GM19035 (cell line): ENCODE measurements around the gene SEC61B.

Experiments used
- ATAC-seq: cut with Tn5 transposase; IDR thresholded peaks from one replicate; pipeline ENCODE4 v1.9.1; 2021; ENCODE audit not compliant: unreplicated experiment

The SEC61B gene

DNA sequence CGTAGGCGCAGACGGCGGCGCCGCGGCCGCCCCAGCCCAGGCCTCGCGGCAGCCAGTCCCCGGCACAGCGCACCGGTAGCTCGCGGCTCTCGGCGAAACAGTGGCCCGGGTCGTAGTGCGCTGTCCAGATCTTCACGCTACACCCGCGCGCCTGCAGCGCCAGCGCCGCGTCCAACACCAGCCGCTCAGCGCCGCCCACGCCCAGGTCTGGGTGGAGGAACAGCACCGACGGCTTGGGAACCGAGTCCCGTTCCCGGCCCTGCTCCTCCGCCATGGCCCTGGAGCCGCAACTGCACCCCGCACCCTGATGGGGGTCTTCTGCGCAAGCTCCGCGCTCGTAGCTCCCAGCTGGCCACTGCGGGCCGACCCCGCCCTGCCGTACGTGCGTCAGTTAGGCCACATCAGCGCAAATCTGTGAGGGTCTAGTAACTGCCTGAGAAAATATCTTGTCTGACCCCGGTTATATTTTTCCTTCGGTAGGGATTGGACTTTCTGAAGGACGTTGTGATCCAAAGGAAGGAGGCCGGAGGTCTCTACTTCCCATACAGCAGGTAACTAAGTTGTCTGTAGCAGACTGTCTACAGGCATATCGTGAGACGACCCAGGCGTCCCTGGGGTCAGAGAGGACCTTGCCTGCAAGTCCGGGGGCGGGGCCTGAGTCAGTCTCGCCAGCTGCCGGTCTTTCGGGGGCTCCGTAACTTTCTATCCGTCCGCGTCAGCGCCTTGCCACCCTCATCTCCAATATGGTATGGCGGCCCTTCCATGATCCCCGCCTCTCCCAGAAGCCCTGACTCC is at the start of gene SEC61B, which contains the start of gene ALG2:
SEC61B (plus strand) TSS at position 662 of the 795 bp plus-strand sequence; CDS start at position 744, 82 bp downstream.
ALG2 (minus strand) TSS at position 322 of the 795 bp plus-strand sequence; CDS start at position 274, 48 bp downstream.
- peak; percentile 92 for ATAC-seq

- no peak for ATAC-seq
Observed at GRCh38 chr9:99173570-99174504, 48.2 kb upstream of the SEC61B start.

DNA sequence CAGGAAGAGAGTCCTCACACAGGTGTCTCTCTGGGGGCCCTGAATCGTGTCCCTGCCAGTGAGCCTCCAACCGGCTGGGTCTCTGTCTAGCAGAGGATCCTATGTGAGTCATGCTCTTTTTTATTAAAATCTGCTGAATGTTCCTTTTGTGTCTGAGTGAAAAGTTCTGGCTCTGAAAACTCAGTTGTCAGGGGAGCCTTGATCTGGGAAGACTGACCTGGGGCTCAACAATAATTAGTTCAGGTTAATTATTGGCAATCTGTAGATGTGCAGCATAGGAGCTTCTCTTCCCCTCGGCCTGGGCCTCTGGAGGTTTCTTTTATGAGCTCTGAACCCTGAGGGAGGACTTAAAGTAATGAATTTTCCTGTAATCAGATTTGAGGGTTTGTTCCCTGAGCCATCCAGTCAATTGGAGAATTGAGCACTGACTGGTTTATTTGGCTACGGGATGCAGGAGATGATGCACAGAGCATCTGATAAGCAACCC is 45.5 kb upstream of the SEC61B start:
- ATAC-seq, result no peak

DNA sequence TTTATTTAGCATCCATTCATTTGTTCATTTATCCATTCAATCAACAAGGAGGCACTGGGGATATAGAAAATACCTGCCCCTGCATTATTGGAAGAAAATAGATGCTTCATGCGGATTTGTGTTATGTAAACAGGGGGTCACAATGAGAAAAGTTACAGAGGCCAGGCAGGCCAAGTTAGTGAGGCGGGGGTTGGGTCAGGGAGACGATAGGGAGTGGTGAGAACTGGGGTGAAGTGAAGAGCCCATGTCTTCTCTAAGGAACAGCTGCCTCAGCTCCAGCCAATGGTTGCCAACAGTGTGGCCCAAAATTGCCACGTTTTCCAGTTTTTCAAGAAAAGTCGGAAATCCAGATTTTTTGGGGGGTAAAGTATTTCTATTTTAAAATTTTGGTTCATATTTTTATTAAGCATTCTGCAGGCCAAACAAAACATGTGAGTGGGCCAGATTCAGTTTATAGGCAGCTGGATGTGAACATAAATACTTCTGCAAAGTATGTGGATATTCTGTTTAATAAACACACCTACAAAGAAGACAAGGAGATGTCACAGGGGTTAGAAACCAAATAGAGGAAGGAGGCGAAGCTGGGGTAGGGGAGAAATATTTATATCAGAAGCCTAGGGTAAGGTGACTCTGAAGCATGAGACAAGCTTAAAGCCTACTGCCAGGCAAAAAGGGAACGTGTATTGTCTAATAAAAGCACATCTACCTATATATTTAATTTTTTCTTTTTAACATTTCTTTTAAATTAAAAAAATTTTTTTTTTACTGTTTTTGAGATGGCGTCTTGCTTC is 44.3 kb upstream of the SEC61B start:
- no peak for ATAC-seq

GRCh38 chr9:99178912-99179872 is 42.9 kb upstream of the SEC61B start:
- no peak for ATAC-seq

DNA sequence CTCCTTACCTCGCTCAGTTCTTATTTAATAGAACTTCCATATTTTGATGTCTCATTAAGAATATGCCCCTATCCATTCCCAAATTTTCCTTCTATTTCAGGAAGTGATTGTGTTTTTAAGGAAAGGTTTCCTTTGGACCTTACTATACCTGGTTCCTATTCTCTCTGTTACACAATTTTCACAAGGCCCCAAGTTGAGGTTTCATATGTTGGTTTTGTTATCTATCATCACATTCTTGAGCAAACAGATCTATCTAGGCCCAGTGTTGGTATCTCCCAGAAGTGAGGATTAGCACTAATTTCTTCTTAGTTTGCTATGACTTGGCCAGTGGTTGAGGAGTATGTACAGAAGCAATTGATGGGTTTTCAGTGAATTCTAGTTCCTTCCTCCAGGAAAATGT is 41.9 kb upstream of the SEC61B start:
- peak; percentile 38 for ATAC-seq

DNA sequence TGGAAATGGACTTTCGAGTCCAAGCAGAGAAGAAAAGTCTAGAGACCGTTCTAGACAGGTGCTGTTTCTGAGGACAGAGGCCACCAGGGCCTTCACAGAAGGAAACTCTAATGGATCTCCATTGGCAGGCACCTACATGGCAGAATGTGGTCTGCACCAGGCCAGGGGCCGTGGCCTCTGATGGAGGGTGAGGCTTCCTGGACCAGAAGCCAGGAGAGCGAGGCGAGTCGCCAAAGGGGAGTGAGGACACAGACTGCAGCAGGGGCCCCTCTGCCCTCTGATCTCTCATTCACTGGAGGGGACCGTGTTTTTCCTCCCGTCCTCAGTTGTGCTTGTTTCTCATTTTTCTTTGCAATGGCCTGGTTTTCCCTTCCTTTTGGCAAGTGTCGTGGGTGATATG is 41.4 kb upstream of the SEC61B start:
- ATAC-seq, result no peak

- no peak for ATAC-seq
Observed at GRCh38 chr9:99181206-99181605, 40.9 kb upstream of the SEC61B start.

GRCh38 chr9:99181621-99182020 is 40.5 kb upstream of the SEC61B start:
- peak; percentile 44 for ATAC-seq

GRCh38 chr9:99182356-99182755 is 39.7 kb upstream of the SEC61B start:
- ATAC-seq, result no peak

DNA sequence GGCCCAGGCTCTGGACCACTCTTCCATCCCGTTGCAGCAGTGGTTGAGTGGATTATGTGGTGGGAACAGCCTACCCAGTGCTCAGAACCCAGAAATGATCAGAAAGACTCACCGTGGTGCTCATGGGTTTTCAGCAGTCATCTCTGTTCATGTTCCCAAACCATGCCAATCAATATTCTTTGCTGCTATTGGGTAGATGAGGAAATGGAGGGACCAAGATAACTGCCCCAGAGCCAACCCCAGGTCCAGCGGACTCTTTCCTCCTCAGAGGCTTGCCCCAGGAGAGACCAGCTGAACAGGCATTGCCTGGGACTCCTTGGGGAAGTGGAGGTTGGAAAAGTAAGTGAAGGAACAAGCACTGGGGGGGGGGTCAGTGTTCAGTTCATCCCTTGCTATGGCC is 38.5 kb upstream of the SEC61B start:
- no peak for ATAC-seq

DNA sequence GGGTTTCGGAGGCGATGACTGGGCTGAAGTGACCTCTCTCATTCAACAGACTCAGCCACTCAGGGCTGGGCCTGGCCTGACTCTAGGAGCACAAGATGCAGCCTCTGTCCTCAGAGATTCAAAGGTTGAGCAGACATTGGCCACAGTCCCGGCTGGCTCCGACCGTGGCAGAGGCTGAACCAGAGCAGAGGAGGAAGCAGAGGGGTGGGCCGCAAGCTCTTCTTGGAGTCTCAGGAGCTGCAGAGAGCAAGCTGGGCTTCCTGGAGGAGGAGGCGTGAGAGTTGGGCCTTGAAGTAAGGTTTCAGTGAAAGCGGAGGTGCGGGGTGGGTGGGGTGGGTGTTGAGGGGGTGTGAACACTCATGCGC is 38.0 kb upstream of the SEC61B start:
- no peak for ATAC-seq

GRCh38 chr9:99184475-99185347 is 37.4 kb upstream of the SEC61B start:
- peak; percentile 55 for ATAC-seq

DNA sequence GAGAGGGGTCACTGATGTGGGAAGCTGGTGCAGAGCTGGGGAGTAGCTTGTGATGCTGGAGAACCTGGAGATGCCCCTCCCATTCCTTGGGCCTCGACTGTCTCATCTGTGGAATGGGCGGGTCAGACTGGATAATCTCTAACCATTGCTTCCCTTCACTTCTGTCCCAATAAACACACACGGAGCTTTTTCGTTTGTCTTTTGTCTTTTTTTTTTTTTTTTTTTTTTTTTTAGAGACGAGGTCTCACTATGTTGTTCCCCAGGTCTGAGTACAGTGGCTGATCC is 36.8 kb upstream of the SEC61B start:
- ATAC-seq, result no peak

GRCh38 chr9:99185934-99186333 is 36.1 kb upstream of the SEC61B start:
- no peak for ATAC-seq

GRCh38 chr9:99187311-99187710 is 34.8 kb upstream of the SEC61B start:
- ATAC-seq, result no peak

DNA sequence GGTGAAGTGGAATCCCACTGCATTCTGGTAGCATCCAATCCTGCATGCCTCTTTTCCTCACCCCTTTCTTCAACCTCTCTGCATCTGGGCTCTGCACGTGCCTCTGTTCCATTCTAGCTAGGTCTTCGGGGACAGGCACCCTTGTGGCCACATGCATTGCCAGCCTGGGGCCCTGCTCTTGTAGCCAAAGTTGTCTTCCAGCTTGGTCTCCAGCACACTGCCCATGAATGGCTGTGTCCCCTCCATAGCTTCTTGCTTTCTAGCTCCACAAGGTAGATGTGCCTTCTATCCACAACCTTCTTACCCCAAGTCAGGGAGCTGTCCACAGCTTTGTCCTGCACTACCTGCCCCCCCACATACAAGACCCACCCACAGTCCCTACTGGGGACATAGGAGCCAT is 32.9 kb upstream of the SEC61B start:
- ATAC-seq, result no peak

- ATAC-seq, result no peak
Observed at GRCh38 chr9:99189887-99190596, 32.0 kb upstream of the SEC61B start.
